H1 (cell line): Measurements from ENCODE around the gene IGFALS. TPM values are rescaled to one million over a fixed set of nuclear protein-coding genes. Genes with fewer than 3 reads are reported as not detected.

Experiments
- CTCF ChIA-PET: fragments of 300-600 bp; sonication (Branson Sonifier 250); formaldehyde crosslinking; loops from one replicate; lab custom pipeline; 2021; ENCODE audit not compliant: partially characterized antibody; lab: Charles Lee
- POLR2A ChIA-PET: fragments of 300-600 bp; sonication (Branson Sonifier 250); formaldehyde crosslinking; loops from one replicate; lab custom pipeline; 2021; ENCODE audit warnings: inconsistent platforms; ENCODE audit not compliant: partially characterized antibody; lab: Charles Lee
- DNase-seq, 2 experiments: peaks; one replicate each; pipeline versions ENCODE4 v3.0.0 to v3.0.0-alpha.2; 2010 to 2022; ENCODE audit warnings: low spot score in 2 of 2, low read depth in 1 of 2, mixed read lengths in 1 of 2
- FAIRE-seq: peaks from 2 replicates; lab custom pipeline; 2011; peaks lifted over from hg19 to GRCh38; lab: Jason Lieb, UNC
- H2AFZ ChIP-seq: 2 replicates; pipeline ENCODE4 v1.8.1; 2012; ENCODE audit warnings: low read length, inconsistent platforms
- H2AK5ac ChIP-seq: 2 replicates; pipeline ENCODE4 v1.6.1; 2013; ENCODE audit warnings: low read depth, low read length
- H2BK120ac ChIP-seq: replicated peaks from 2 replicates; pipeline ENCODE3; 2013; ENCODE audit warnings: low read depth, low read length, inconsistent platforms
- H2BK12ac ChIP-seq: 2 replicates; pipeline ENCODE4 v1.6.1; 2013; ENCODE audit warnings: low read depth, low read length
- H2BK15ac ChIP-seq: 2 replicates; pipeline ENCODE4 v1.6.1; 2013; ENCODE audit warnings: low read length
- H2BK20ac ChIP-seq: 2 replicates; pipeline ENCODE4 v1.6.1; 2013; ENCODE audit warnings: low read length
- H2BK5ac ChIP-seq: 2 replicates; pipeline ENCODE4 v1.6.1; 2013; ENCODE audit warnings: low read depth, low read length
- H3K14ac ChIP-seq: 2 replicates; pipeline ENCODE4 v1.6.1; 2013; ENCODE audit warnings: inconsistent platforms; ENCODE audit not compliant: insufficient read length
- H3K18ac ChIP-seq: 2 replicates; pipeline ENCODE4 v1.6.1; 2013; ENCODE audit warnings: low read length; ENCODE audit errors: extremely low read depth
- H3K23ac ChIP-seq: 2 replicates; pipeline ENCODE4 v1.6.1; 2013; ENCODE audit warnings: inconsistent platforms; ENCODE audit not compliant: insufficient read length
- H3K23me2 ChIP-seq: 2 replicates; pipeline ENCODE4 v1.6.1; 2013; ENCODE audit warnings: low read depth, low read length
- H3K27ac ChIP-seq: 2 replicates; pipeline ENCODE4 v1.6.1; 2011; ENCODE audit warnings: low read depth, low read length, inconsistent platforms
- H3K27me3 ChIP-seq, 4 experiments: replicated peaks in 1 of 4; 1 replicate in 1 of 4; 2 replicates in 3 of 4; pipeline versions ENCODE4 v1.6.1 to v1.8.1; 2011 to 2013; ENCODE audit warnings: low read length in 3 of 4, mild to moderate bottlenecking in 3 of 4, inconsistent platforms in 2 of 4, mixed read lengths in 2 of 4, moderate library complexity in 1 of 4; ENCODE audit not compliant: control insufficient read depth in 3 of 4, insufficient read depth in 3 of 4; ENCODE audit errors: extremely low read depth in 1 of 4
- H3K36me3 ChIP-seq, 4 experiments: 2 replicates each; pipeline versions ENCODE4 v1.6.1 to v1.8.1; 2011 to 2013; ENCODE audit warnings: mild to moderate bottlenecking in 4 of 4, low read length in 3 of 4, moderate library complexity in 2 of 4, control low read depth in 1 of 4, inconsistent platforms in 1 of 4; ENCODE audit not compliant: insufficient read depth in 4 of 4, control insufficient read depth in 2 of 4
- H3K4ac ChIP-seq: replicated peaks from 2 replicates; pipeline ENCODE3; 2013; ENCODE audit warnings: low read length, low read depth, mixed read lengths, inconsistent platforms; ENCODE audit not compliant: insufficient read length
- H3K4me1 ChIP-seq, 4 experiments: replicated peaks in 1 of 4; 1 replicate in 1 of 4; 2 replicates in 3 of 4; pipeline versions ENCODE4 v1.6.1 to v1.8.1; 2011 to 2013; ENCODE audit warnings: low read length in 3 of 4, inconsistent platforms in 2 of 4, mixed read lengths in 1 of 4; ENCODE audit not compliant: insufficient read depth in 4 of 4, control insufficient read depth in 3 of 4
- H3K4me2 ChIP-seq, 2 experiments: 2 replicates each; pipeline versions ENCODE4 v1.6.1 to v1.8.1; 2011 to 2013; ENCODE audit warnings: low read depth in 2 of 2, low read length in 2 of 2, control low read depth in 1 of 2, inconsistent platforms in 1 of 2, mild to moderate bottlenecking in 1 of 2; ENCODE audit not compliant: insufficient read depth in 1 of 2
- H3K4me3 ChIP-seq, 4 experiments: fragments of 200-600, 300-600 bp in 1 of 4; sonication (generic), shearing (Covaris generic), sonication (Bioruptor Twin) in 1 of 4; 2 replicates each; pipeline versions ENCODE4 v1.5.1 to v1.8.1; 2011 to 2016; ENCODE audit warnings: low read length in 4 of 4, low read depth in 3 of 4, control low read depth in 2 of 4, inconsistent platforms in 2 of 4, mild to moderate bottlenecking in 2 of 4, mixed read lengths in 1 of 4, moderate library complexity in 1 of 4; ENCODE audit not compliant: insufficient read depth in 2 of 4; ENCODE audit errors: extremely low read depth in 1 of 4
- H3K56ac ChIP-seq: replicated peaks from 2 replicates; pipeline ENCODE3; 2013; ENCODE audit warnings: low read depth, mild to moderate bottlenecking, mixed read lengths, low read length, inconsistent platforms; ENCODE audit not compliant: insufficient read length
- H3K79me1 ChIP-seq: 2 replicates; pipeline ENCODE4 v1.6.1; 2013; ENCODE audit warnings: low read depth, low read length, control low read depth
- H3K79me2 ChIP-seq, 2 experiments: 2 replicates each; pipeline versions ENCODE4 v1.6.1 to v1.8.1; 2012 to 2013; ENCODE audit warnings: low read length in 2 of 2, mild to moderate bottlenecking in 2 of 2, inconsistent platforms in 1 of 2; ENCODE audit not compliant: insufficient read depth in 2 of 2, control insufficient read depth in 1 of 2
- H3K9ac ChIP-seq, 4 experiments: replicated peaks in 1 of 4; 1 replicate in 1 of 4; 2 replicates in 3 of 4; pipeline versions ENCODE4 v1.6.1 to v1.8.1; 2011 to 2013; ENCODE audit warnings: low read depth in 3 of 4, low read length in 3 of 4, control low read depth in 2 of 4, mild to moderate bottlenecking in 2 of 4, moderate library complexity in 2 of 4, inconsistent platforms in 1 of 4; ENCODE audit errors: extremely low read depth in 1 of 4
- H3K9me3 ChIP-seq, 2 experiments: 2 replicates each; pipeline versions ENCODE4 v1.6.1 to v1.8.1; 2012 to 2013; ENCODE audit warnings: mild to moderate bottlenecking in 2 of 2, moderate library complexity in 2 of 2, control low read depth in 1 of 2, inconsistent platforms in 1 of 2, low read depth in 1 of 2, low read length in 1 of 2, mixed read lengths in 1 of 2; ENCODE audit not compliant: insufficient read depth in 2 of 2
- H4K20me1 ChIP-seq, 2 experiments: replicated peaks in 1 of 2; 2 replicates each; pipeline versions ENCODE3 to v1.8.1; 2011 to 2013; ENCODE audit warnings: inconsistent platforms in 2 of 2, low read length in 2 of 2, mild to moderate bottlenecking in 1 of 2; ENCODE audit not compliant: insufficient read depth in 2 of 2, control insufficient read depth in 1 of 2
- H4K5ac ChIP-seq: 2 replicates; pipeline ENCODE4 v1.6.1; 2013; ENCODE audit warnings: low read length, low read depth, mixed read lengths, inconsistent platforms; ENCODE audit not compliant: insufficient read length
- H4K8ac ChIP-seq: 2 replicates; pipeline ENCODE4 v1.8.0; 2013; ENCODE audit warnings: mild to moderate bottlenecking, moderate library complexity, low read length, inconsistent platforms; ENCODE audit not compliant: insufficient read depth; ENCODE audit errors: extremely low read depth
- H4K91ac ChIP-seq: replicated peaks from 2 replicates; pipeline ENCODE3; 2013; ENCODE audit warnings: low read length, mixed read lengths, inconsistent platforms; ENCODE audit not compliant: insufficient read length
- FOSL1 ChIP-seq: IDR thresholded peaks from 2 replicates; pipeline ENCODE4 v1.6.1; 2011; ENCODE audit warnings: mild to moderate bottlenecking, low read depth, low read length, moderate library complexity; ENCODE audit not compliant: insufficient read depth
- HDAC6 ChIP-seq: IDR thresholded peaks from one replicate; pipeline ENCODE4 v1.7.1; 2012; ENCODE audit warnings: low read depth, mild to moderate bottlenecking, inconsistent platforms, low read length, moderate library complexity
- JUN ChIP-seq: IDR thresholded peaks from 2 replicates; pipeline ENCODE4 v1.6.1; 2011; ENCODE audit warnings: low read depth, mild to moderate bottlenecking, improper control_type of control experiment, low read length
- KDM5A ChIP-seq: fragments of 200-600 bp; IDR thresholded peaks from 2 replicates; pipeline ENCODE4 v1.7.1; 2012; ENCODE audit warnings: mild to moderate bottlenecking, low read length, inconsistent platforms, mixed read lengths
- SIRT6 ChIP-seq: IDR thresholded peaks from one replicate; pipeline ENCODE4 v1.7.1; 2012; ENCODE audit warnings: low read length, inconsistent platforms
- TAF7 ChIP-seq: optimal IDR thresholded peaks from 2 replicates; pipeline ENCODE3; 2011; ENCODE audit warnings: low read depth, mild to moderate bottlenecking, inconsistent platforms, low read length, moderate library complexity, borderline replicate concordance
- ZNF274 ChIP-seq: IDR thresholded peaks from 2 replicates; pipeline ENCODE4 v1.7.0; 2012; ENCODE audit warnings: low read length, borderline replicate concordance; ENCODE audit errors: extremely low read depth
- WGBS, 2 experiments: shearing (Covaris generic) in 1 of 2; methylation state at CpG; one replicate each; pipeline versions ENCODE4 v1.1.6 to v1.1.7; 2013 to 2015; ENCODE audit warnings: low lambda C conversion rate in 2 of 2, mixed read lengths in 2 of 2, inconsistent platforms in 1 of 2, low coverage in 1 of 2, missing lambda C conversion rate in 1 of 2; ENCODE audit not compliant: insufficient replicate concordance in 2 of 2, insufficient coverage in 1 of 2, insufficient read length in 1 of 2; ENCODE audit errors: extremely low coverage in 1 of 2, missing lambda C conversion rate in 1 of 2; 5-methylcytosine and 5-hydroxymethylcytosine counted together
- polyA plus RNA-seq, 7 experiments: library from polyadenylated mRNA; depleted of rRNA in 3 of 7; stranded (reverse) in 5 of 7; unstranded in 2 of 7; fragments of >200 nt in 5 of 7; fragments of 200-250 nt in 2 of 7; gene quantifications; 1 replicate in 5 of 7; 2 replicates in 1 of 7; 4 replicates in 1 of 7; pipeline versions ENCODE4 v1.2.1 to v1.2.3, GENCODE V29; 2011 to 2013; ENCODE audit warnings: missing spikeins in 2 of 7, mixed read lengths in 2 of 7
- total RNA-seq: library from RNA; stranded (reverse); fragmentation: NEBNext Ultra II Directional; extraction: Animal tissue kit (Norgen Biotek cat#: 25700); gene quantifications from 2 replicates; pipeline ENCODE4 v1.2.1, GENCODE V29; 2021

IGFALS gene
- total and polyA plus RNA-seq, 2 of the 8 experiments (the other 6 are each of a cell fraction or from before 2014, with no cell fraction given), result not detected

DNA sequence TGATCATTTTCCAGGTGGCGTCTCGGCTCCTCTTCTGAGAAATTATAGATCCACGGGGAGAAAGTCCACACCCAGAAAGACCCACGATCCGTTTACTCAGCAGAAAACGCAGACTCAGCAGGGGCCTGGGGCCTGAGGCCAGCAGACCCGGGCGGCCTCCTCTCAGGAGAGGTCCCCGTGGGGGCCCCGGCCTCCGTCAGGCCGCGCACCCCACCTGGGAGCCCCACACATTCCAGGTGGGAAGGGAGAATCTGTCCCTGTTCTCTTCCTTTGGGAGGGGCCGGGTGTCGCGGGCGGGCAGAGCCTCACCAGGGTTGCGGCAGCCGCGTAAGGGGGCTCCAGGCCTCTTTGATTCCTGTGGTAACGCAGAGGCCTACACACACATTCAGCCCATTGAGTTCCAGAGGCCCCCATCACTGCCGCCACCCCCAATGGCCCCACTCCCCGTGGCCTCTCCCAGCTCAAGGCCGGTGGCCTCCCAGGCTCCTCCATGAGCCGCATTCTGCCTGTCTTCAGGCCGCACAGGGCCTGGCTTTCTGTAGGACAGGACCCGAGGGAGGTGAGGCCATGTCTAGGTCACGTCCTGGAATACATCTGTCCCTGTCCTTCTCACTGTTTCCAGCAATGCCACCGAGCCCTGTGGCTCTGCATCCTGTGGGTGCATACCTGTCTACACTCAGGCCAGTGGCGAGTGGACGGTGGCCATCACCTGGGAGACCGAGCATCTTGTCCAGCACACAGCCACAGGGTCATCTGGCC lies 1.6 kb upstream of the IGFALS start:
- Histone ChIP-seq H4K91ac (no peak overlapping the region), H4K5ac (no peak overlapping the region), H3K4me1 (no peaks in the 10 kb centered on the region), H2BK15ac (no peak overlapping the region), H2BK12ac (no peak overlapping the region), H2BK5ac (0 out of 2 replicates have a peak overlapping the region, but pooled peaks have one; percentile 26), H3K9me3 (peaks cover 18 to 20% of the 10 kb centered on the region in 2 experiments), H4K20me1 (peaks cover 0 to 2% of the 10 kb centered on the region in 2 experiments), H3K23ac (no peak overlapping the region), H3K18ac (no peak overlapping the region), H3K9ac (no peak overlapping the region), H2BK120ac (no peak overlapping the region), H2BK20ac (no peak overlapping the region), H3K79me1 (no peaks in the 10 kb centered on the region; the same call in 1 of the 2 replicates), H3K14ac (no peak overlapping the region), H4K8ac (no peak overlapping the region)
- POLR2A ChIA-PET, result interaction anchor here (1.0 to 3.3 kb wide), 4 partner anchors 13 to 32 kb away, joined by 3 to 19 read pairs (median 4); partner anchors contain the start of genes EME2, FAHD1, HAGH and MRPS34
- FAIRE-seq (no peak), DNase-seq (no peak)
- WGBS, 2 experiments, result 90% methylated on average over 26 of the region's 32 CpGs; no CpG with 5 or more reads in 1 of the 2 experiments
- TF ChIP-seq ZNF274 (no peak), KDM5A (no peak), TAF7 (no peak), JUN (no peak), FOSL1 (no peak), HDAC6 (no peak), SIRT6 (no peak)
- TF ChIP-seq, all 59 proteins: peak for 0
- H3K56ac ChIP-seq, result no peak overlapping the region
- H3K23me2 ChIP-seq, result no peaks in the 10 kb centered on the region
- H3K27me3 ChIP-seq, result no peaks in the 10 kb centered on the region
- CTCF ChIA-PET, result interaction anchor here (1.3 kb wide), 1 partner anchor 28 kb away, joined by 4 read pairs; no protein-coding TSS in a partner anchor
- peaks cover 0 to 15% (median 0%) of the 10 kb centered on the region in 4 experiments; a peak in 2 of 8 replicates for H3K36me3 ChIP-seq
- H3K4me3 ChIP-seq, result no peak overlapping the region
- no peaks in the 10 kb centered on the region for H3K79me2 ChIP-seq
- H3K27ac ChIP-seq, result no peak overlapping the region
- no peak overlapping the region for H3K4ac ChIP-seq
- H3K4me2 ChIP-seq, result no peak overlapping the region
- 0 out of 2 replicates have a peak overlapping the region, but pooled peaks have one; percentile 24 for H2AK5ac ChIP-seq
- no peak overlapping the region for H2AFZ ChIP-seq
